GM21825 (cell line): ENCODE results near the gene CARD9.

ENCODE experiments used
- ATAC-seq: cut with Tn5 transposase; IDR thresholded peaks from one replicate; pipeline ENCODE4 v1.9.1; 2021; ENCODE audit warnings: mild to moderate bottlenecking, moderate library complexity; ENCODE audit not compliant: unreplicated experiment

Gene CARD9

DNA sequence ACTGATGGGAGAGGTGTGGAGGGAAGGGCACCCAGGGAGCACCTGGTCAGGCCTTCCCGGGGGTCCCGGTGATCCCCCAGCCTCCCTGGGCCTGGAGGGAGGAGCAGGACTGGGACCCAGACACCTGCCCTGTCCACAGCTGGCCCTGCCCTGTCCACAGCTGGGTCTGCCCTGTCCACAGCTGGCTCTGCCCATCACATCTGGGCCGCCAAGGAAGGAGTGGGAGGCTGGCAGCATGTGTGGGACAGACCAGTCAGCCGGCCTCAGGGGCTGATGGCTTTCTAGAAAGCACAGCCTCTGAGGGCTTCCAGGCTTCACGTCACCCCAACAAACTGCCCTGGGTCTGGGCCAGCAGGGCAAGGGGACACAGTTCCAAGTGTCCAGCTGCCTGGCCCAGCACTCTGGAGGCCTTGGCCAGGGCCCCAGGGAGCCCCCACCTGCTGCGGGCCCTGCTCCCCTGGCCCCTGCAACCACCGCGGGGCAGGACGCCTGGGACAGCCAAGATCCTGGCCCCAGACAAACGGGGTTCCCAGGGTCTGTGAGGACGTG is 22.1 kb downstream of the CARD9 start:
- no peak for ATAC-seq

GRCh38 chr9:136349546-136349945 is 23.9 kb downstream of the CARD9 start:
- ATAC-seq = no peak

DNA sequence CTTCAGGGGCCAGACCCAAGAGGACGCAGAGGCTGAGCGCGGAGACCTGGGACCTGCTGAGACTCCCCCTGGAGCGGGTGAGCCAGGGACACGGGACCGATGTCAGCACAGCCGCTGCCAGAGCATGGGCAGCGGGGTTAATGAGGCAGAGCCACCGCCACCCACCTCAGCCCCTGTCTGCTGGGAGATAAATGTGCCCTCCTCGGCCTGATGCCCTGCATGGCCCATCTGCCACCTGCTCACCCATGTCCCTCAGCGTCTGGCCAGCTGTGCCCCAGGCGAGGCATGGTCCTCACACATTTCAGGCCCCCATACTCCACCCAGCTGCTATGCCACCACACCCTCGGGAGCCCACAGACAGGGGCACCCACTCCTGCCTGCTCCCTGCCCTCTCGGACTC is 24.8 kb downstream of the CARD9 start:
- ATAC-seq = no peak

DNA sequence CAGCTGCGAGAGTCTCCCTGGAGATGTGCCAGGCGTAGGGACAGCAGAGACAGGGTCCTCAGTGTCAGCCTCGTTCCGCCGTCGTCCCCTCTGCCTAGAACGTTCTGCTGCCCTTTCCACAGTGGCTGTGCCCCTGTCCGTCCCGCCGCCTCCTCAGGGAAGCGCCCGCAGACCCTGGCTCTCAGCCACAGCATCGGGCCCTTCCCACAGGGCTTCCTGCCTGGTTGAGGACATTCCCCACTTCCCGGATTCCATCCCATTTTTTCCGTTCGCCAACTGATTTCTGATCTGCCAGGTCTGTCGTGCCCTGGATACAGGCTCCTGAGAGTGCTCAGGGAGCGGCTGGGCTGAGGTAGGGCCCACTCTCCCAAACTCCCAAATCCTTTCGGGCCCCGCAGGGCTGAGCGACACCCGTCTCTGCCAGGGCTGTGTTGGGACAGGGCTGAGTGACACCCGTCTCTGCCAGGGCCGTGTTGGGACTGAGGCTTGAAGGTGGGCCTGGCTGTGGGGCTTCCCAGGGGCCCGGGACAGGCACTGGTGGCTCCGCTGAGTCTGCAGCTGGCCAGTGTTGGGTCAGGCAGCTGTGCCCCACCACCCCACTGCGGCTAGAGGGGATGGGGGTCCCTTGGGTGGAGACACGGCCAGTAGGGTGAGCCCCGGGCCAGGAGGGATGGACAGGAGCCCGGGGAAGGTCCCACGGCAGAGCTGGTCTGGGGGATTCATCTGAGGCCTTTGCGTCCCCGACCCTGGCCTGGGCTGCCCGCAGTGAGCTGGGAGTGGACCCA is 25.8 kb downstream of the CARD9 start:
- ATAC-seq = no peak

- no peak for ATAC-seq
Observed at GRCh38 chr9:136346927-136347465, 26.5 kb downstream of the CARD9 start.

- no peak for ATAC-seq
Observed at GRCh38 chr9:136346157-136346481, 27.4 kb downstream of the CARD9 start.

DNA sequence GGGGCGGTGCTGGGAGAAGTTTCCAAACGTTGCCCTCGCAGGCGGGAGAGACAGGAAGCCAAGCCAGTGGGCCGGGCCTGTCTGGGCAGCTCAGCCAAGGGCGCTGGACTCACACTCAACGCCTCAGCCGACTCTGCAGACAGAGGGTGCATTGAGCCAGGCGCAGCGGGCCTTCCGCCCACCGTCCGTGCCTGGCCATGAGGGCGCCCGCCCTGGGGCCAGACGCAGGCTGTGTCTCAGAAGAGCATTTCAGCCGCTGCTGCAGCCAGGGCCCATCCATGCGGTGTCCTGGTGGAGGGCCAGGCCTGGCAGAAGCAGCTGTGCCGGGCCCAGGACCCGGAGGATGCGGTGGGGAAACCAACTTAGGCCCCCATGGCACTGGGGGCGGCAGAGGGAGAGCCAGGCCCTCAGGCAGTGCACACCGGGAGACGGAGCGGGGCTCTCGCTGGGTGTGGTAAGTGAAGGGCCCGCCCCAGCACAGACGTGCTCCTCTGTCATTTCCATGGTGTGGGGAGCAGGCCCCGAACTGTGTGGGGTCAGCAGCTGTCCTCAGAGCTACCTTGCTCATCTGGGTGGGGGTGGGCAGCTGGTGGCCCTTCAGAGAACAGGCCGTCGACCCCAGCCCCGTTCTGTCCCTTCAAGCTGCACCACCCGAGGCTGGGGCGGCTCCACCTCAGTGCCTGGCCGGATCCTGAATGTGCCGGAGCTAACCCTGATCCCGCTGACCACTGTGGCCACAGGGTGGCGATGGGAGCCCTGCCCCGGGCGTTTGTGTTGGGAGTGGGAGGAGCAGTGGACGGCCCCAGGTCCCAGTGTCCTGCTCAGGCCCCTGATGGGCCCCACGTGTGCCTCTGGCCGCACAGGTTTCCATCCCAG is 27.9 kb downstream of the CARD9 start:
- no peak for ATAC-seq

DNA sequence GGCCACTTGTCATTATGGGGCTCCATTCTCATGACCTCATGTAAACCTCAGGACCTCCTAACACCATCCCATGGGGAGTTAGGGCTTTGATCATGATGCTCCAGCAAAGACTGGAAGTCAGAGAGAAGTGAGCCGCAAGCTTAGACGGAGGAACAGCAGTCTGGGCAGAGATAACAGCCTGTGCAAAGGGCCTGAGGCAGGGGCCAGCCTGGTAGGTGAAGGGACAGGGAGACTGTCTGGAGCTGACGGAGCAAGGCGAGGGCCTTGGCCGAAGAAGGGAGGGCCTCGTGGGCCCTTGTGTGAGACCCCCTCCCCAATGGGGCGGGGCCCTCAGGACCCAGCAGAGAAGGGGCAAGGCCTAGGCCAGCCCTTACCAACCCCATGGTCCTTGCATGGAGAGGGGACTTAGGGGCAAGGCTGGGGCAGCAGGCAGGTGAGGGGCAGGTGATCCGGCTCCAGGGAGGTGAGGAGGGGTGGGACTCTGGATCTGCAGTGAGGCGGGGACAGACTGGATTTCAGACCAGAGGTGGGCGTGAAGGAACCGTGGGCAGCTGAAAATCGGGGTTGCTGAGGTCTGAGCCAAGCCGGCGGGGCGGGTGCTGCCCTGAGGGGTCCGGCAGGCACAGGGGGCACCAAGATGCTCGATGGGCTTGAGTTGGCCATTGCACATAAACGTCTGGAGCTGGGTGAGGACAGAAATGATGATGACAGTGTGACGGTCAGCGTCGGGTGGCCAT is 28.8 kb downstream of the CARD9 start:
- no peak for ATAC-seq

GRCh38 chr9:136343884-136344269 is 29.6 kb downstream of the CARD9 start:
- no peak for ATAC-seq

- ATAC-seq = no peak
Observed at GRCh38 chr9:136343121-136343883, 30.2 kb downstream of the CARD9 start.

DNA sequence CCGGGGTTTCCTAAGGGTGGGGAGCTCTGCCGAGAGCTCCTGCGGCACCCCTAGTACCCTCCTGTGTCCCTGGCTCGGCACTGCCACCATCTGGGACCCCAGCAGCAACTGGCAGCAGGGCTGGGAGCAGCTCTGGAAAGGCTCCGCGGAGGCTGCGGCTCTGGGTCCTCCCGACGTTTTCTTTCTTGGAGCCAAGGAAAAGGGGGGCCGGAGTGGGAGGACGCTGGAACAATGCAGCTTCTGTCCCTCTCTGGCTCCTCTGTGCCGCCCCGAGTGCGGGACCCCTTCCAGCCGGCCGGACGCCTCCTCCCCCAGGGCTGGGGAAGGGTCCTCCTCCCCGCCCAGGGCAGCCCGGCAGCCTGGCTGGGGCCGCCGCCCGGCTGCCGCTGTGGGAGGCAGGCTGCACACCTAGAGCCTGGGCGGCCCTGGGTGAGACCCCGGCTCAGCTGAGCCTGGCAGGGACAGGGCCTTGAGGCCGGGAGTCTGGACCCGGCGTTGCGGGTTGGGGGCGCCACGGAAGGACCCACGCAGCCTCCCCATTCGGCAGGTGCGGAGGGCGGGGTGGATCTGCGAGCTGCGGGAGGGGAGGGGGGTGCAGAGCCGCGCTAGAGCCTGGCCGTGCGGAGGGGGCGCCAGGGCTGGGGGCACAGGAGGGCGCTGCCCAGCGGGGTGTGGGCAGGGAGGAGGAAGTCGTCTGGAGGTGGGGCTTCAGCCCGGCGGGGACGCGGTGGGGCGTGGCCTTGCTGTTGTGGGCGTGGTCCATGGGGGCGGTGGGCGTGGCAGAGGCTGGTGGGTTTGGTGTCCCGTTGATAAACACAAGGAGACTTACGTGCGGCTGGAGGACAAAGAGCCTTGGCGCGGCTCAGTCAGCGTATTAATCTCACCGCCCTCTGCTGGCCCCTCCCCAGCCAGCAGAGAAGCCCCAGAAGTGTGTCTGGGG is 31.0 kb downstream of the CARD9 start:
- no peak for ATAC-seq

GRCh38 chr9:136341769-136342168 is 31.7 kb downstream of the CARD9 start:
- no peak for ATAC-seq

GRCh38 chr9:136341042-136341655 is 32.3 kb downstream of the CARD9 start:
- ATAC-seq = no peak

GRCh38 chr9:136340356-136341041 is 33.0 kb downstream of the CARD9 start:
- ATAC-seq = no peak

GRCh38 chr9:136339958-136340310 is 33.5 kb downstream of the CARD9 start:
- ATAC-seq = no peak

- no peak for ATAC-seq
Observed at GRCh38 chr9:136339173-136339957, 34.1 kb downstream of the CARD9 start.

DNA sequence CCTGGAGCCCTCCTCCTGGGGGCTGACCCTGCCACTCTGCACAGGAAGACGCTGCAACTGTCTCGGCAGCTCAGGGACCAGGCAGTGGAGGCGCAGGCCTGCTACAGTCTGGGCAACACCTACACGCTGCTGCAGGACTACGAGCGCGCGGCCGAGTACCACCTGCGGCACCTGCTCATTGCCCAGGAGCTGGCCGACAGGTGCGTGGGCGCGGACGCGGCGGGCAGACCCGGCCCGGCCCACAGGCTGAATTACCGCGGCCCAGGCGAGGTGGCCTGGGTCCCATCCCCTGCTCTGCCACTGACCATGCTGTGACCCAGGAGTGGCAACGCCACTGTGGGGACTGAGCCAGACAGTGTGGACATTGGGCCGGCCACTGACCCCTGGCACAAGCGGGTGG is 35.0 kb downstream of the CARD9 start:
- no peak for ATAC-seq
